ENCODE results near the gene PPP1R16B. TPM values are rescaled to one million over a fixed set of nuclear protein-coding genes. Genes with fewer than 3 reads are reported as not detected.

The PPP1R16B gene
- total RNA-seq, 2 experiments from 2014 or later, result 65.3 to 65.4 TPM

GRCh38 chr20:38880952-38881735, 75.6 kb downstream of the PPP1R16B start:
- H3K4me3 Mint-ChIP-seq, result no peak overlapping the region
- H3K27ac Mint-ChIP-seq, result no peak overlapping the region
- no peak for DNase-seq
- H3K27me3 Mint-ChIP-seq, result no peaks in the 10 kb centered on the region
- no peaks in the 10 kb centered on the region for H3K9me3 Mint-ChIP-seq
- peaks cover 18% of the 10 kb centered on the region for H3K36me3 Mint-ChIP-seq
- H3K4me1 Mint-ChIP-seq, result peaks cover 56% of the 10 kb centered on the region

GRCh38 chr20:38881806-38882440, 76.4 kb downstream of the PPP1R16B start:
- peak overlapping the region; percentile 31 for H3K27ac Mint-ChIP-seq
- H3K9me3 Mint-ChIP-seq, result no peaks in the 10 kb centered on the region
- H3K4me3 Mint-ChIP-seq, result no peak overlapping the region
- DNase-seq, result no peak
- peaks cover 20% of the 10 kb centered on the region for H3K36me3 Mint-ChIP-seq
- H3K27me3 Mint-ChIP-seq, result no peaks in the 10 kb centered on the region
- peaks cover 49% of the 10 kb centered on the region for H3K4me1 Mint-ChIP-seq

- no peaks in the 10 kb centered on the region for H3K9me3 Mint-ChIP-seq
- no peak overlapping the region for H3K4me3 Mint-ChIP-seq
- H3K27me3 Mint-ChIP-seq, result no peaks in the 10 kb centered on the region
- no peak for DNase-seq
- H3K27ac Mint-ChIP-seq, result no peak overlapping the region
- peaks cover 45% of the 10 kb centered on the region for H3K4me1 Mint-ChIP-seq
- peaks cover 18% of the 10 kb centered on the region for H3K36me3 Mint-ChIP-seq
These were observed 77.1 kb downstream of the PPP1R16B start for GRCh38 chr20:38882600-38882999.

- Mint-ChIP-seq H3K27me3 (no peaks in the 10 kb centered on the region), H3K27ac (no peak overlapping the region), H3K4me3 (no peak overlapping the region), H3K9me3 (no peaks in the 10 kb centered on the region), H3K36me3 (peaks cover 16% of the 10 kb centered on the region), H3K4me1 (peaks cover 40% of the 10 kb centered on the region)
- no peak for DNase-seq
These were observed 77.8 kb downstream of the PPP1R16B start for GRCh38 chr20:38883081-38883980.

- Mint-ChIP-seq H3K27ac (no peak overlapping the region), H3K4me3 (no peak overlapping the region), H3K4me1 (peaks cover 33% of the 10 kb centered on the region), H3K36me3 (peaks cover 17% of the 10 kb centered on the region), H3K9me3 (no peaks in the 10 kb centered on the region), H3K27me3 (no peaks in the 10 kb centered on the region)
- no peak for DNase-seq
These were observed 78.7 kb downstream of the PPP1R16B start for GRCh38 chr20:38883981-38884733.

- Mint-ChIP-seq H3K4me1 (peaks cover 33% of the 10 kb centered on the region), H3K27me3 (no peaks in the 10 kb centered on the region), H3K27ac (no peak overlapping the region), H3K9me3 (no peaks in the 10 kb centered on the region), H3K36me3 (peaks cover 17% of the 10 kb centered on the region), H3K4me3 (no peak overlapping the region)
- DNase-seq, result no peak
These were observed 79.9 kb downstream of the PPP1R16B start for GRCh38 chr20:38885357-38885756.

- Mint-ChIP-seq H3K4me1 (peaks cover 19% of the 10 kb centered on the region), H3K27ac (no peak overlapping the region), H3K4me3 (no peak overlapping the region), H3K36me3 (peaks cover 14% of the 10 kb centered on the region), H3K9me3 (no peaks in the 10 kb centered on the region), H3K27me3 (no peaks in the 10 kb centered on the region)
- DNase-seq, result no peak
These were observed 82.7 kb downstream of the PPP1R16B start for GRCh38 chr20:38888059-38888831.

- Mint-ChIP-seq H3K27me3 (no peaks in the 10 kb centered on the region), H3K36me3 (peaks cover 17% of the 10 kb centered on the region), H3K9me3 (no peaks in the 10 kb centered on the region), H3K27ac (no peak overlapping the region), H3K4me3 (no peak overlapping the region), H3K4me1 (peaks cover 24% of the 10 kb centered on the region)
- DNase-seq, result no peak
These were observed 83.6 kb downstream of the PPP1R16B start for GRCh38 chr20:38889050-38889449.

- DNase-seq, result no peak
- Mint-ChIP-seq H3K4me1 (peaks cover 30% of the 10 kb centered on the region), H3K27me3 (no peaks in the 10 kb centered on the region), H3K4me3 (no peak overlapping the region), H3K27ac (peak overlapping the region; percentile 85), H3K36me3 (peaks cover 19% of the 10 kb centered on the region), H3K9me3 (no peaks in the 10 kb centered on the region)
These were observed 84.4 kb downstream of the PPP1R16B start for GRCh38 chr20:38889792-38890496.

- H3K4me3 Mint-ChIP-seq, result no peak overlapping the region
- H3K36me3 Mint-ChIP-seq, result peaks cover 19% of the 10 kb centered on the region
These were observed 85.0 kb downstream of the PPP1R16B start for GRCh38 chr20:38890497-38890818.

GRCh38 chr20:38892091-38892981, 86.8 kb downstream of the PPP1R16B start:
- DNase-seq, result no peak
- Mint-ChIP-seq H3K4me3 (no peak overlapping the region), H3K36me3 (peaks cover 25% of the 10 kb centered on the region), H3K4me1 (peaks cover 30% of the 10 kb centered on the region), H3K9me3 (no peaks in the 10 kb centered on the region), H3K27me3 (no peaks in the 10 kb centered on the region), H3K27ac (peak overlapping the region; percentile 49)

More at GRCh38 chr20:38890497-38890818, 85.0 kb downstream of the PPP1R16B start:
- no peaks in the 10 kb centered on the region for H3K27me3 Mint-ChIP-seq
- H3K9me3 Mint-ChIP-seq, result no peaks in the 10 kb centered on the region
- no peak for DNase-seq
- H3K27ac Mint-ChIP-seq, result peak overlapping the region; percentile 85
- H3K4me1 Mint-ChIP-seq, result peaks cover 30% of the 10 kb centered on the region

- H3K27me3 Mint-ChIP-seq, result no peaks in the 10 kb centered on the region
- H3K4me3 Mint-ChIP-seq, result peak overlapping the region; percentile 3
- peak overlapping the region; percentile 67 for H3K27ac Mint-ChIP-seq
- no peaks in the 10 kb centered on the region for H3K9me3 Mint-ChIP-seq
- H3K4me1 Mint-ChIP-seq, result peaks cover 30% of the 10 kb centered on the region
- H3K36me3 Mint-ChIP-seq, result peaks cover 25% of the 10 kb centered on the region
- no peak for DNase-seq
These were observed 87.6 kb downstream of the PPP1R16B start for GRCh38 chr20:38893056-38893564.

Data from activated naive CD8-positive, alpha-beta T cell treated with anti-CD3 and anti-CD28 coated beads for 36 hours (primary cell).